ENCODE results near the gene PCDHGB4.
"Not testable (repeated sequence)": the region's sequence is repeated elsewhere in the genome, so short reads cannot be mapped to it uniquely, and the experiment has no call there.

Gene PCDHGB4

DNA sequence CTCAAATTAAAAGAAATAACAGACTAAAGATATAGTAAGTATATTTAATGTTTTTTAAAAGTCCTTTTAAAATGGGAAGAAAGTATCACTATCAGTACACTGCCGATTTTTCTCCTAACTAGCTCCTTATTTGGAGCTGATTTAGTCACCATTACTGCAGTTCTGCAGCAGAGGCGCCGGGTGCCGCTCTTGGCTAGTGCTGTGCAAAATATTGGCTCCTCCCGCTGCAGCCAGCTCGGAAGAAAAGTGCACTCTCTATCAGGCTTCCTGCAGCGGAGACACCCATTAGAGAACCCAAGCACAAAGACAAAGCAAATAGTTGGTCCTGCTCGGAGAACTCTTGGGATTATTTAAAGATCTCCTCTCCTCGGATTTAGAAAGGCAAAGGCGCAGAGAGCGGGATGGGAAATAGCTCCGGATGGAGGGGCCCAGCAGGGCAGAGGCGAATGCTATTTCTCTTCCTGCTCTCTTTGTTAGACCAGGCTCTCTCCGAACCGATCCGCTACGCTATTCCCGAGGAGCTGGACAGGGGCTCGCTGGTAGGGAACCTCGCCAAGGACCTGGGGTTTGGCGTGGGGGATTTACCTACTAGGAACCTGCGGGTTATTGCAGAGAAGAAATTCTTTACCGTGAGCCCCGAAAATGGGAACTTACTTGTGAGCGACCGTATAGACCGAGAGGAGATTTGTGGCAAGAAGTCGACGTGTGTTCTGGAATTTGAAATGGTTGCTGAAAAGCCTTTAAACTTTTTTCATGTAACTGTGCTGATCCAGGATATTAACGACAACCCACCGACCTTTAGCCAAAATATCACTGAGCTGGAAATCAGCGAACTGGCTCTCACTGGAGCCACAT, 17.3 kb upstream of the PCDHGB4 start, which contains the start of gene PCDHGB3:
Gene PCDHGB3, plus strand, starts transcription at position 249 of the 855 bp plus-strand sequence. Its CDS starts 153 bp downstream, at position 402.
- no peak for DNase-seq

DNA sequence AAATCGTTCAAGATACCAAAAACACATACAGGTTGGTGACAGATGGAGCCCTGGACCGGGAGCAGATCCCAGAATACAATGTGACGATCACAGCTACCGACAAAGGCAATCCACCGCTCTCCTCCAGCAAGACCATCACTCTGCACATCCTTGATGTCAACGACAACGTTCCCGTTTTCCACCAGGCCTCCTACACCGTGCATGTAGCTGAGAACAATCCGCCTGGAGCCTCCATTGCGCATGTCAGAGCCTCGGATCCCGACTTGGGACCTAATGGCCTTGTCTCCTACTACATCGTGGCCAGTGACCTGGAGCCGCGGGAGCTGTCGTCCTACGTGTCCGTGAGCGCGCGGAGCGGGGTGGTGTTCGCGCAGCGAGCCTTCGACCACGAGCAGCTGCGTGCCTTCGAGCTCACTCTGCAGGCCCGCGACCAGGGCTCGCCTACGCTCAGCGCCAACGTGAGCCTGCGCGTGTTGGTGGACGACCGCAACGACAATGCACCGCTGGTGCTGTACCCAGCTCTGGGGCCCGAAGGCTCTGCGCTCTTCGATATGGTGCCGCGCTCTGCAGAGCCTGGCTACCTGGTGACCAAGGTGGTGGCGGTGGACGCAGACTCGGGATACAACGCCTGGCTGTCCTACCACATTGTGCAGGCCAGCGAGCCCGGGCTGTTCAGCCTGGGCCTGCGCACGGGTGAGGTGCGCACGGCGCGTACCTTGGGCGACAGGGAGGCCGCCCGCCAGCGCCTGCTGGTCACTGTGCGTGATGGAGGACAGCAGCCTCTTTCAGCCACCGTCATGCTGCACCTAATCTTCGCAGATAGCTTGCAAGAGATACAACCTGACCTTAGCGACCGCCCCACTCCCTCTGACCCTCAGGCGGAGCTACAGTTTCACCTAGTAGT, 15.7 kb upstream of the PCDHGB4 start:
- DNase-seq, result no peak

DNA sequence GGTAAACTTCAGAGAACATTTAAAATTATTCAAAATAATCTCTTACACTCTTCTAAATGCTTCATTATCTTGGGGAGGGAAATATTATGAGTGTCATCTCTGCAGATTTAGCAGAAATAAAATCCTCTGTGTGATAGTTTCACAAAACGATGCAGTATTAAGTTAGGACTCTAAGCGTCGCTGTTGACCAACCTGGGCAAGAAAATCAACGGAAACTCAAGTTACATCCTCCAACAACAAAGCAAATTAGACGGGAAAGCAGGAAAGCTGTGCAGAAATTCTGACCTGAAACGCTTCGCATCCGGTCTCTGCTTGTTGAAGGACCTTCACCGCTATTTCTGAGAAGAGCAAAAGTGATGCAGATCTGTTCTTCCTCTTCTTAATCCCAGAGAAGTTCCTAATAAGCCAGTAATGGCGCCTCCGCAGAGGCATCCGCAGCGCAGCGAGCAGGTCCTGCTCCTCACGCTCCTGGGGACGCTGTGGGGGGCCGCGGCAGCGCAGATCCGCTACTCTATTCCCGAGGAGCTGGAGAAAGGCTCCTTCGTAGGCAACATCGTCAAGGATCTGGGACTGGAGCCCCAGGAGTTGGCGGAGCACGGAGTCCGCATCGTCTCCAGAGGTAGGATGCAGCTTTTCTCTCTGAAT, 13.7 kb upstream of the PCDHGB4 start, which contains the start of gene PCDHGA6:
Gene PCDHGA6, plus strand, starts transcription at position 219 of the 645 bp plus-strand sequence. Its CDS starts 193 bp downstream, at position 412.
- DNase-seq, result no peak

DNA sequence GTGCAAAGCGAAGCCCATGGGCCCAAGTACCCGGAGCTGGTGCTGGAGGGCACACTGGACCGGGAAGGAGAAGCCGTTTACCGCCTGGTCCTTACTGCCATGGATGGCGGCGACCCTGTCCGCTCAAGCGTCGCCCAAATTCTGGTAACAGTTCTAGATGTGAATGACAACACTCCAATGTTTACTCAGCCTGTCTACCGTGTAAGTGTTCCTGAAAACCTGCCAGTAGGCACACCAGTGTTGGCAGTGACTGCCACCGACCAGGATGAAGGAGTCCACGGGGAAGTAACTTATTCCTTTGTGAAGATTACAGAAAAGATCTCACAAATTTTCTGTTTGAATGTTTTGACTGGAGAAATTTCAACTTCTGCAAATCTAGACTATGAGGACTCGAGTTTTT, 12.9 kb upstream of the PCDHGB4 start:
- no peak for DNase-seq

DNA sequence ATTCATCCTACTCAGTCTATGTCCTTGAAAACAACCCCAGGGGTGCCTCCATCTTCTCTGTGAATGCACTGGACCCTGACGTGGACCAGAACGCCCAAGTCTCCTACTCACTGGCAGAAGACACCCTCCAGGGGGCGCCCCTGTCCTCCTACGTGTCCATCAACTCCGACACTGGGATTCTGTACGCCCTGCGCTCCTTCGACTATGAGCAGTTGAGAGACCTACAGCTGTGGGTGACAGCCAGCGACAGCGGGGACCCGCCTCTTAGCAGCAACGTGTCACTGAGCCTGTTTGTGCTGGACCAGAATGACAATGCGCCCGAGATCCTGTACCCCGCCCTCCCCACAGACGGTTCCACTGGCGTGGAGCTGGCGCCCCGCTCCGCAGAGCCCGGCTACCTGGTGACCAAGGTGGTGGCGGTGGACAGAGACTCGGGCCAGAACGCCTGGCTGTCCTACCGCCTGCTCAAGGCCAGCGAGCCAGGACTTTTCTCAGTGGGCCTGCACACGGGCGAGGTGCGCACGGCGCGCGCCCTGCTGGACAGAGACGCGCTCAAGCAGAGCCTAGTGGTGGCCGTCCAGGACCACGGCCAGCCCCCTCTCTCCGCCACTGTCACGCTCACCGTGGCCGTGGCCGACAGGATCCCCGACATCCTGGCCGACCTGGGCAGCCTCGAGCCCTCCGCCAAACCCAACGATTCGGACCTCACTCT, 11.9 kb upstream of the PCDHGB4 start:
- not testable (repeated sequence) for DNase-seq

DNA sequence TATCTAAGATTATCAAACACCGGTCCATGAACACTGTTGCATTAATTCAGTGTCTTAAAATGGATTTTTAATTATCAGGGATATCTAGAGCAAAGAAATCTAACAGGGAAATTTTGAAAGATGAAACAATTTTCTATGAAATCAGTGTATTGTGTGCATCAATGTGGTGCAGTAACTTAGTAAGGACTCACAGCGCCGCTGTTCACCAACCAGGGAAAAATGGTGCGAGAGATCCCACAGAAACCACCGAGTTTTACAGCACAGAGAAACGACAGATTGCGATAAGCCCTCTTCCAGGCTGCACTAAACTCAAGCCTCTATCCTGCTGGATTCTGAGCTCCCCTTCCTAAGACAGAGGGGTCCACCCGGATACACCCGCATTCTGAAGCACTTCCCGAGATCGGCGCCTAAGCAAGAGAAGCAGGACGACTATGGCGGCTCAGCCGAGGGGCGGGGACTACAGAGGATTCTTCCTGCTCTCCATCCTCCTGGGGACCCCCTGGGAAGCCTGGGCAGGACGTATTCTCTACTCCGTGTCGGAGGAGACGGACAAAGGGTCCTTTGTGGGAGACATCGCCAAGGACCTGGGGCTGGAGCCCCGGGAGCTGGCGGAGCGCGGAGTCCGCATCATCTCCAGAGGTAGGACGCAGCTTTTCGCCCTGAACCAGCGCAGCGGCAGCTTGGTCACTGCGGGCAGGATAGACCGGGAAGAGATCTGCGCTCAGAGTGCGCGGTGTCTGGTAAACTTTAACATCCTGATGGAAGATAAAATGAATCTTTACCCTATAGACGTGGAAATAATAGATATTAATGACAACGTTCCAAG, 4.8 kb upstream of the PCDHGB4 start, which contains the start of gene PCDHGA7:
Gene PCDHGA7, plus strand, starts transcription at position 274 of the 826 bp plus-strand sequence. Its CDS starts 158 bp downstream, at position 432.
- DNase-seq, result no peak

DNA sequence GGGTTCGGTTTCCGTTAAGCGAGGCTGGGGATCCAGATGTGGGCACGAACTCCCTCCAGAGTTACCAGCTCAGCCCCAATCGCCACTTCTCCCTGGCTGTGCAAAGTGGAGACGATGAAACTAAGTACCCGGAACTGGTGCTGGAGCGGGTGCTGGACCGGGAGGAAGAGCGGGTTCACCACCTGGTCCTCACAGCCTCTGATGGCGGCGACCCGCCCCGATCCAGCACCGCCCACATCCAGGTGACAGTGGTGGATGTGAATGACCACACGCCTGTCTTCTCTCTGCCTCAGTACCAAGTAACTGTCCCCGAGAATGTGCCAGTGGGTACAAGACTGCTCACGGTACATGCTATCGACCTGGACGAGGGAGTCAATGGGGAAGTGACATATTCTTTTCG, 4.2 kb upstream of the PCDHGB4 start:
- DNase-seq, result no peak

DNA sequence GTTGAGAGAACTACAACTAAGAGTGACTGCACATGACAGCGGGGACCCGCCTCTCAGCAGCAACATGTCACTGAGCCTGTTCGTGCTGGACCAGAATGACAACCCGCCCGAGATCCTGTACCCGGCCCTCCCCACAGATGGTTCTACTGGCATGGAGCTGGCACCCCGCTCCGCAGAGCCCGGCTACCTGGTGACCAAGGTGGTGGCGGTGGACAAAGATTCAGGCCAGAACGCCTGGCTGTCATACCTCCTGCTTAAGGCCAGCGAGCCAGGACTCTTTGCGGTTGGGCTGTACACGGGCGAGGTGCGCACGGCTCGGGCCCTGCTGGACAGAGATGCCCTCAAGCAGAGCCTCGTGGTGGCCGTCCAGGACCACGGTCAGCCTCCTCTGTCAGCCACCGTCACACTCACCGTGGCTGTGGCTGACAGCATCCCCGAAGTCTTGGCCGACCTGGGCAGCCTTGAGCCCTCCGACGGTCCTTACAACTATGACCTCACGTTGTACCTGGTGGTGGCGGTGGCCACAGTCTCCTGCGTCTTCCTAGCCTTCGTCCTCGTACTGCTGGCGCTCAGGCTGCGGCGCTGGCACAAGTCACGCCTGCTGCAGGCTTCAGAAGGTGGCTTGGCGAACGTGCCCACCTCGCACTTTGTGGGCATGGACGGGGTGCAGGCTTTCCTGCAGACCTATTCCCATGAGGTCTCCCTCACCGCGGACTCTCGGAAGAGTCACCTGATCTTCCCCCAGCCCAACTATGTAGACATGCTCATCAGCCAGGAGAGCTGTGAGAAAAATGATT, 2.8 kb upstream of the PCDHGB4 start:
- no peak for DNase-seq

DNA sequence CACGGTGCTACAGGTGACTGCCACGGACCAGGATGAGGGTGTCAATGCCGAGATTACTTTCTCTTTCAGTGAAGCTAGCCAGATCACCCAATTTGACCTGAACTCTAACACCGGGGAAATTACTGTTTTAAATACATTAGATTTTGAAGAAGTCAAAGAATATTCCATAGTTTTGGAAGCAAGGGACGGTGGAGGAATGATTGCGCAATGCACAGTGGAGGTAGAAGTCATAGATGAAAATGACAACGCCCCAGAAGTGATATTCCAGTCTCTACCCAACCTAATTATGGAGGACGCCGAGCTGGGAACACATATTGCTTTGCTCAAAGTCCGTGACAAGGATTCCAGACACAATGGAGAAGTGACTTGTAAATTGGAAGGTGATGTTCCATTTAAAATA, 1.2 kb downstream of the PCDHGB4 start:
- no peak for DNase-seq

DNA sequence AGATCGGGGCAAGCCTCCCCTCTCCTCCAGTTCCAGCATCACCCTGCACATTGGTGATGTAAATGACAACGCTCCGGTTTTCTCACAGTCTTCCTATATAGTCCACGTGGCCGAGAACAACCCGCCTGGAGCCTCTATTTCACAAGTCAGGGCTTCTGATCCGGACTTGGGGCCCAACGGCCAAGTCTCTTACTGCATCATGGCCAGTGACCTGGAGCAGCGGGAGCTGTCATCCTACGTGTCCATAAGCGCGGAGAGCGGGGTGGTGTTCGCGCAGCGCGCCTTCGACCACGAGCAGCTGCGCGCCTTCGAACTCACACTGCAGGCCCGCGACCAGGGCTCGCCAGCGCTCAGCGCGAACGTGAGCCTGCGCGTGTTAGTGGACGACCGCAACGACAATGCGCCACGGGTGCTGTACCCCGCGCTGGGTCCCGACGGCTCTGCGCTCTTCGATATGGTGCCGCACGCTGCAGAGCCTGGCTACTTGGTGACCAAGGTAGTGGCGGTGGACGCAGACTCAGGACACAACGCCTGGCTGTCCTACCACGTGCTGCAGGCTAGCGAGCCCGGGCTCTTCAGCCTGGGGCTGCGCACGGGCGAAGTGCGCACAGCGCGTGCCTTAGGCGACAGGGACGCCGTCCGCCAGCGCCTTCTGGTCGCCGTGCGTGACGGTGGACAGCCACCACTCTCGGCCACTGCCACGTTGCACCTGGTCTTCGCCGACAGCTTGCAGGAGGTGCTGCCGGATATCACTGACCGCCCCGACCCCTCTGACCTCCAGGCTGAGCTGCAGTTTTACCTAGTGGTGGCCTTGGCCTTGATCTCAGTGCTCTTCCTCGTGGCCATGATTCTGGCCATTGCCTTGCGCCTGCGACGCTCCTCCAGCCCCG, 1.9 kb downstream of the PCDHGB4 start:
- no peak for DNase-seq

DNA sequence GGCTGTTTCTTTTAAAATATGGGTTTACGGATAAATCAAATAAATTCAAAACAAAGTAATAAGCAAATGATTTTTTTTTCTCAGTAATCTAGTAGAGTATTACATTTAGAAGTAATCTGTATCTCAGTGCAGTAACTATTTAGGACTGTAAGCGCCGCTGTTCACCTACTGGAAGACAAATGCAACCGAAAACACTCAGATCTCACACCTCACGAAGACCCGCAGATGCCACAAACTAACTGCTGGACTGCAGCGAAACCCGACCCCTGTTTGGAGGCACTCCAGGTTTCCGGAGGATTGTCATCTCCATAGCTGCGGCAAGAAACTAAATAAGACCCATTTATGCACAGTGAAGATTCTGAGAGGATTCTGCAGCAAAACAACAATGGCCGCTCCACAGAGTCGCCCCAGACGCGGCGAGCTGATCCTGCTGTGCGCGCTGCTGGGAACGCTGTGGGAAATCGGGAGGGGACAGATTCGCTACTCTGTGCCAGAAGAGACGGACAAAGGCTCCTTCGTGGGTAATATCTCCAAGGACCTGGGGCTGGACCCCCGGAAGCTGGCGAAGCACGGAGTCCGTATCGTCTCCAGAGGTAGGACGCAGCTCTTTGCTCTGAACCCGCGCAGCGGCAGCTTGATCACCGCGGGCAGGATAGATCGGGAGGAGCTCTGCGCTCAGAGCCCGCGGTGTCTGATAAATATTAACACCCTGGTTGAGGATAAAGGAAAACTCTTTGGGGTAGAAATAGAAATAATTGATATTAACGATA, 5.1 kb downstream of the PCDHGB4 start, which contains the start of gene PCDHGA8:
Gene PCDHGA8, plus strand, starts transcription at position 205 of the 770 bp plus-strand sequence. Its CDS starts 181 bp downstream, at position 386.
- DNase-seq, result no peak

DNA sequence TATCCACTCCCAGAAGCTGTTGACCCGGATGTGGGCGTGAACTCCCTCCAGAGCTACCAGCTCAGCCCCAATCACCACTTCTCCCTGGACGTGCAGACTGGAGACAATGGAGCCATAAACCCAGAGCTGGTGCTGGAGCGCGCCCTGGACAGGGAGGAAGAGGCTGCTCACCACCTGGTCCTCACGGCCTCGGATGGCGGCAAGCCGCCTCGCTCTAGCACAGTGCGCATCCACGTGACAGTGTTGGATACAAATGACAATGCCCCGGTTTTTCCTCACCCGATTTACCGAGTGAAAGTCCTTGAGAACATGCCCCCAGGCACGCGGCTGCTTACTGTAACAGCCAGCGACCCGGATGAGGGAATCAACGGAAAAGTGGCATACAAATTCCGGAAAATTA, 5.8 kb downstream of the PCDHGB4 start:
- no peak for DNase-seq

DNA sequence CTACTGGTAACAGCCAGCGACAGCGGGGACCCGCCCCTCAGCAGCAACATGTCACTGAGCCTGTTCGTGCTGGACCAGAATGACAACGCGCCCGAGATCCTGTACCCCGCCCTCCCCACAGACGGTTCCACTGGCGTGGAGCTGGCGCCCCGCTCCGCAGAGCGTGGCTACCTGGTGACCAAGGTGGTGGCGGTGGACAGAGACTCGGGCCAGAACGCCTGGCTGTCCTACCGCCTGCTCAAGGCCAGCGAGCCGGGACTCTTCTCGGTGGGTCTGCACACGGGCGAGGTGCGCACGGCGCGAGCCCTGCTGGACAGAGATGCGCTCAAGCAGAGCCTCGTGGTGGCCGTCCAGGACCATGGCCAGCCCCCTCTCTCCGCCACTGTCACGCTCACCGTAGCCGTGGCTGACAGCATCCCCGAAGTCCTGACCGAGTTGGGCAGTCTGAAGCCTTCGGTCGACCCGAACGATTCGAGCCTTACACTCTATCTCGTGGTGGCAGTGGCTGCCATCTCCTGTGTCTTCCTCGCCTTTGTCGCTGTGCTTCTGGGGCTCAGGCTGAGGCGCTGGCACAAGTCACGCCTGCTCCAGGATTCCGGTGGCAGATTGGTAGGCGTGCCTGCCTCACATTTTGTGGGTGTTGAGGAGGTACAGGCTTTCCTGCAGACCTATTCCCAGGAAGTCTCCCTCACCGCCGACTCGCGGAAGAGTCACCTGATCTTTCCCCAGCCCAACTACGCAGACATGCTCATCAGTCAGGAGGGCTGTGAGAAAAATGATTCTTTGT, 7.1 kb downstream of the PCDHGB4 start:
- not testable (repeated sequence) for DNase-seq

DNA sequence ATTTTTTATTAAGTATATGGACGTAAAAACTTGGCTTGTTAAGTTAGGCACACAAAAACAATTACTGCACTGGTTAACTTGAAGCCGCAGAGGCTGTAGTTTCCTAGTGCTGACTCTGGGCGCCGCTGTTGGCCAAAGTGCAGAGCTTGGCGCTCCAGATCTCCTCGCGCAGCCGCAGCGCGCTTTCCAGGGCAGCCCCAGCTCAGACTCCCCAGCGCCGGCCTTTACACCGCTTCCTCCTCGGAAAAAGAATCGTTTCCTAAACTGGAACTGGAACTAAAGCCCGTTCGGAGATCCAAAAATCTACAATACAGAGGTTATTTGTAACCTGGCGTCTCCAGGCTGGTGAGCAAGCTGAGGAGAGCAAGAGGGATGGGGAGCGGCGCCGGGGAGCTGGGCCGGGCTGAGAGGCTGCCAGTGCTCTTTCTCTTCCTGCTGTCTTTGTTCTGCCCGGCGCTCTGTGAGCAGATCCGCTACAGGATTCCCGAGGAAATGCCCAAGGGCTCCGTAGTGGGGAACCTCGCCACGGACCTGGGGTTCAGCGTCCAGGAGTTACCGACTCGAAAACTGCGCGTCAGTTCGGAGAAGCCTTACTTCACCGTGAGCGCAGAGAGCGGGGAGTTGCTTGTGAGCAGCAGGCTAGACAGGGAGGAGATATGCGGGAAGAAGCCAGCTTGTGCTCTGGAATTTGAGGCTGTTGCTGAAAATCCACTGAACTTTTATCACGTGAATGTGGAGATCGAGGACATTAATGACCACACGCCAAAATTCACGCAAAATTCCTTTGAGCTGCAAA, 10.5 kb downstream of the PCDHGB4 start, which contains the start of gene PCDHGB5:
Gene PCDHGB5, plus strand, starts transcription at position 192 of the 796 bp plus-strand sequence. Its CDS starts 181 bp downstream, at position 373.
- DNase-seq, result not testable (repeated sequence)

DNA sequence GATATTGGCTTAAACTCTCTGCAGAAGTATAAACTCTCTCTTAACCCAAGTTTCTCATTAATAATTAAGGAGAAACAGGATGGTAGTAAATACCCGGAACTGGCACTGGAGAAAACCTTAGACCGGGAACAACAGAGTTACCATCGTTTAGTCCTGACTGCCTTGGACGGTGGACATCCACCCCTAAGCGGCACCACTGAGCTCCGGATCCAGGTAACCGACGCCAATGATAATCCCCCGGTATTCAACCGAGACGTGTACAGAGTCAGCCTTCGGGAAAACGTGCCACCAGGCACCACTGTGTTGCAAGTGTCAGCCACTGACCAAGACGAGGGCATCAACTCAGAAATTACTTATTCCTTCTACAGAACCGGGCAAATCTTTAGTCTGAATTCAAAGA, 11.1 kb downstream of the PCDHGB4 start:
- DNase-seq, result no peak

DNA sequence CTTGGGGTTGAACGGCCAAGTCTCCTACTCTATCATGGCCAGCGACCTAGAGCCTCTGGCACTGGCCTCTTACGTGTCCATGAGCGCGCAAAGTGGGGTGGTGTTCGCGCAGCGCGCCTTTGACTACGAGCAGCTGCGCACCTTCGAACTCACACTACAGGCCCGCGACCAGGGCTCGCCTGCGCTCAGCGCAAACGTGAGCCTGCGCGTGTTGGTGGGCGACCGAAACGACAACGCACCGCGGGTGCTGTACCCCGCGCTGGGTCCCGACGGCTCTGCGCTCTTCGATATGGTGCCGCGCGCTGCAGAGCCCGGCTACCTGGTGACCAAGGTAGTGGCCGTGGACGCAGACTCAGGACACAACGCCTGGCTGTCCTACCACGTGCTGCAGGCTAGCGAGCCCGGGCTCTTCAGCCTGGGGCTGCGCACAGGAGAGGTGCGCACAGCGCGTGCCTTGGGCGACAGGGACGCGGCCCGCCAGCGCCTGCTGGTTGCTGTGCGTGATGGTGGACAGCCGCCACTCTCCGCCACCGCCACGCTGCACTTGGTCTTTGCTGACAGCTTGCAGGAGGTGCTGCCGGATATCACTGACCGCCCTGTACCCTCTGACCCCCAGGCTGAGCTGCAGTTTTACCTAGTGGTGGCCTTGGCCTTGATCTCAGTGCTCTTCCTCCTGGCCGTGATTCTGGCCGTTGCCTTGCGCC, 12.2 kb downstream of the PCDHGB4 start:
- DNase-seq, result no peak
